ENCODE data around the gene PLA2G15.
A peak's percentile ranks its signal among the peaks of the same experiment; 100 is the strongest.

The PLA2G15 gene

DNA sequence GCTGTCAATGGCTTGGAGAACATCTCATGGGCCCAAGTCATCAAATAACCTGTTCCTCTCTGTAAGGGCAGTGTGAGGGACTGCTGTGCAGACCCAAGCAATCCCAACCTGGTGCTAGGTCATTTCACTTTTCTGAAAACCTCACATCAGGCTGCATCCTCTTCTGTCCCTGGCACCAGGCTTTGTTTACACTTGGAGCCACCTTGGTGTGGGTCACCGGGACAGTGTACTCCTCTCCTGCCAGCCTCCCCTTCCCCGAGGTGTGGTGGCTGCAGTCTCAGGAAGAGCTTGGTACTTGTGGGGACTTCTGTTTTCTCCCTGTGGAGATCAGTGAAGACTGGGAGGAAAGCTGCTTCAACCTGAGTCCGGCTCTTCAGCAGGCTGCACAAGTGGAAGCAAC is 53.1 kb downstream of the PLA2G15 start:
- TF ChIP-seq, protein P1, sequence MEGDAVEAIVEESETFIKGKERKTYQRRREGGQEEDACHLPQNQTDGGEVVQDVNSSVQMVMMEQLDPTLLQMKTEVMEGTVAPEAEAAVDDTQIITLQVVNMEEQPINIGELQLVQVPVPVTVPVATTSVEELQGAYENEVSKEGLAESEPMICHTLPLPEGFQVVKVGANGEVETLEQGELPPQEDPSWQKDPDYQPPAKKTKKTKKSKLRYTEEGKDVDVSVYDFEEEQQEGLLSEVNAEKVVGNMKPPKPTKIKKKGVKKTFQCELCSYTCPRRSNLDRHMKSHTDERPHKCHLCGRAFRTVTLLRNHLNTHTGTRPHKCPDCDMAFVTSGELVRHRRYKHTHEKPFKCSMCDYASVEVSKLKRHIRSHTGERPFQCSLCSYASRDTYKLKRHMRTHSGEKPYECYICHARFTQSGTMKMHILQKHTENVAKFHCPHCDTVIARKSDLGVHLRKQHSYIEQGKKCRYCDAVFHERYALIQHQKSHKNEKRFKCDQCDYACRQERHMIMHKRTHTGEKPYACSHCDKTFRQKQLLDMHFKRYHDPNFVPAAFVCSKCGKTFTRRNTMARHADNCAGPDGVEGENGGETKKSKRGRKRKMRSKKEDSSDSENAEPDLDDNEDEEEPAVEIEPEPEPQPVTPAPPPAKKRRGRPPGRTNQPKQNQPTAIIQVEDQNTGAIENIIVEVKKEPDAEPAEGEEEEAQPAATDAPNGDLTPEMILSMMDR (conservative IDR thresholded peaks at IDR 0.05; ENCODE audit: low read depth, low read length): no peak
- no peak overlapping the region for H3K4me3 ChIP-seq (ENCODE audit: low read depth, low read length)
- no peak for DNase-seq (ENCODE audit: low read depth)

DNA sequence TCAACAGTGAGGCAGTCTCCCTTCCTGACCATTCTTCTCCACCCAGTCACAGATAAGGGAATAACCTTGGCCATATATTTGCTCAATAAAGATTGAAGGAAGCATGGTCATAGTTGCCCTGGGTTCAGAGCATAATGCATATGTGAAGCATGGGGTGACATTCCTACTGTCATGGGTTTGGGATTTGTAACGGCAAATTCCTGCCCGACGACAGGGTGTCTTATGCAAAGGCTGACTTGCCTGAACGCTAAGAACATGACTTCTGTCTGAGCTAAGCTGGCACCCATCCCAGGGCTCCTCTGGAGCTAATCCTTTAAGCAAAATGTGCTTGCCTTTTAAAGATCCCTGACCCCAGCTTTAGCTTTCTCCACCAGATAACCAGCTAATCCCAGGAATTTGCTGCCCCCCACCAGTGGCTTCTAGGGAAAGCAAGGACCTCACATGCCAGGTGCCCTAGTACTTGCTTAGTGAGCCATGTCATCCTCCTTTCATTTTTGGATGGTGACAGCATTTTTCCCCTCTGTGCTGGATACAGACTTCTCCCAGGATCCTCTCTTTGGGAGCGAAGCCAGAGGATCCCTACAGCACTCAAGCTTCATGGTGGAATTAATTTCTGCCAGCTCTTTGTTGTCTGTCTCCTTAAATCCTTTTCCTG is 53.9 kb downstream of the PLA2G15 start:
- TF ChIP-seq, protein P1 (conservative IDR thresholded peaks at IDR 0.05; ENCODE audit: low read depth, low read length): no peak
- H3K4me3 ChIP-seq (ENCODE audit: low read depth, low read length): no peak overlapping the region
- peak; percentile 71 for DNase-seq (ENCODE audit: low read depth)

DNA sequence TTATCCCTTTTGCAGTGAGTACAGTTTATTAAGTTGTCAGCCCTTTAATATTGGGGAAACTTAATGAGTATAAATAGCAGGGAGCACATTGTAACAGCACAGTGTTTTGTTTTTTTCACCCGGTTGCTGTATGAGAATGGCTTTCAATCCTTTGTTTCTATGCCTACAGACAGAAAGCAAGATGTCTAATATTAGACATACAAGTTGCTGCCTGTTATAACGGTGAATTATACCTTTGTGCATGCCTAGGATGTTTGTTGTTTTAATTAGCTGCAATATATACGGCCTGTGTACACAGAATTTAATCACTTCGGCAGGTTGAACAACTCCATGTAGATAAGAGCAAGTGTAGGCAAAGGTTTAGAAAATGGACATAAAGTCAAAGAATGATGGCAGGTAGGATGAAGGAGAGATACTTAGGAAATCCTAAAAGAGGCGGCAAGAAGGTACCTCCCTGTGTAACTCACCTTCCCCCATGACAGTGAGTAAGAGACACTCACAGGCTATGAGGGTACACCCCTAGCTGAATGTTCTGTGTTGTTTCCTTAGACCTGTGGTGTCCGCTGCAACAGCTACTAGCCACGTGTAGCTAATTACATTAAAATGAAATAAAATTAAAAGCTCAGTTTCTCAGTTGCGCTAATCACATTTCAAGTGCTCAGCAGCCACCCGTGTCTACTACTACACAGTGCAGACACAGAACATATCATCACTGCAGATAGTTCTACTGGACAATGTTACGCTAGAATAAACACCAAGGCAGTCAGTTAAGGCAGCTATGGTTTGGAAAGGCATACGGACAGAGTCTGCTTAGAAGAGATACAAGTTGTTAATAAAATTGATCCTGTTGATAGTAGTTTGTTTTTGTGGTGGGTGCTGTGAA is 54.6 kb downstream of the PLA2G15 start:
- no peak overlapping the region for H3K4me3 ChIP-seq (ENCODE audit: low read depth, low read length)
- TF ChIP-seq, protein P1 (conservative IDR thresholded peaks at IDR 0.05; ENCODE audit: low read depth, low read length): no peak
- DNase-seq (ENCODE audit: low read depth): no peak

DNA sequence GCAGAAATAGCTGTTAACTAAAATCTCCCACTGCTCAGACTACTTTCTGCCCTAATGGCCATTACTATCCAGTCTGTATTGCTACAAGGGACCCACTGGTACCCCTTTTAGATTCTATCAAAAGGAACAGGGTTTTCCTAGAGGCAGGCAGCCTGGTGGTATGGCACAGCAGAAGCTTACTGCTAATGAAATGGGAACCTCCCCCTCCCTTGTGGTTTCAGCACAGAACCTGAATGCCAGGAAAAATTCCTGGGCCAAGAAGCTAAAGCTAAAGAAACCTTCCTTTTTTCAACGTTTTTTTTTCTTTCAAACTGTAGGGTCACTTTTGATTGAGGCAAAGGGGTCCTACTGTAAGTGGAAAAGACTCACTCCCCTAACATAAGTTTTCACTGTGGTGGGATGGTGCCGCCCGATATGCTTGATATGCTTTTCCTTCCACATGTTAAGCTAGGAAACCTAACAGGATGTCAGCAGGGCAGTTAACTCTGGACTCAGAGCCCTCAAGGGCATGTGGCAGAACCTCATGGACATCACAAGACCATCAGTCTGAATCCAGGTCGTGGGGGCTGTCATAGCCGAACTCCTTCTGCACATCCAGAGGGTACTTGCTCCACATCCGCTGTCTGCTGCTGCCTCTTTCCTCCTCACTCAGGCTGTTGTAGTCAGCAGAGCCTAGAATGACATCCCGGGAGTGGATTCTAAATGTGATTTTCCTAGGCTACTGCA is 55.7 kb downstream of the PLA2G15 start:
- no peak overlapping the region for H3K4me3 ChIP-seq (ENCODE audit: low read depth, low read length)
- peak; percentile 39 for DNase-seq (ENCODE audit: low read depth)
- TF ChIP-seq, protein P1 (conservative IDR thresholded peaks at IDR 0.05; ENCODE audit: low read depth, low read length): no peak

DNA sequence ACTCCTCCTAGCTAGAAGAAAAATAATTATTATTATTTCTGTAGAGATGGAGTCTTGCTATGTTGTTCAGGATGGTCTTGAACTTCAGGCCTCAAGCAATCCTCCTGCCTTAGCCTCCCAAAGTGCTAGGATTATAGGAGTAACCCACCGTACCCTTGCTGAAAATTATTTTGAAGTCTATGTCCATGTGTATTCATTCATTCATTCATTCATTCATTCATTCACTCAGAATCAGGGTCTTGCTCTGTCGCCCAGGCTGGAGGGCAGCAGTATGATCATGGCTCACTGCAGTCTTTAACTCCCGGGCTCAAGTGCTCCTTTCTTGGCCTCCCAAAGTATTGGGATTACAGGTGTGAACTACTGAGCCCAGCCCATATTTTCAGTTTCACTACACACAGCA is 61.5 kb downstream of the PLA2G15 start:
- no peak for DNase-seq (ENCODE audit: low read depth)
- no peak overlapping the region for H3K4me3 ChIP-seq (ENCODE audit: low read depth, low read length)
- TF ChIP-seq, protein P1 (conservative IDR thresholded peaks at IDR 0.05; ENCODE audit: low read depth, low read length): no peak

DNA sequence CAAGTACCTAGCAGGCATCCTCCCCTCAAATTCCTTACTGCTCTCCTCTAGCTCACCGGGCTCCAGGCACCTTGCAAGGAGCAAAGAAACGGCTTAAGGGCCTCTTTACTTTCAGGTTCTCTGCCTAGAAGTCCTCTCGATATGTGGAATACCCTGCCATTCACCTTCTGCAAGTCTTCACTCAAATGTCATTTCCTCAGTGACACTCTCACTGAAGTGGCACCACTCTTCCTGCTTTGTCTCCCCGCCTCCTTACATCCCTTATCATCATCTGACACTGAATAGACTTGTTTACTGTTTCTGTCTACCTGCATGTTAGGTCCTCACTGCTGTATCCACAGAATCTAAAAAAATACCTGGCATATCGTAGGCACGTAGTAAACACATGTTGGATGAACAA is 64.6 kb downstream of the PLA2G15 start:
- TF ChIP-seq, protein P1 (conservative IDR thresholded peaks at IDR 0.05; ENCODE audit: low read depth, low read length): no peak
- DNase-seq (ENCODE audit: low read depth): no peak
- peak overlapping the region; percentile 98 for H3K4me3 ChIP-seq (ENCODE audit: low read depth, low read length)

All from choroid plexus epithelial cell (primary cell).